H1 (cell line): ENCODE results near the gene FITM1. TPM values are rescaled to one million over a fixed set of nuclear protein-coding genes. Genes with fewer than 3 reads are reported as not detected.

Experiments
- ASH2L ChIP-seq: fragments of 200-600, 300-600 bp; sonication (generic); IDR thresholded peaks from one replicate; pipeline ENCODE4 v1.7.1; 2017; ENCODE audit warnings: low read length
- CREB1 ChIP-seq: IDR thresholded peaks from 2 replicates; pipeline ENCODE4 v1.6.1; 2012; ENCODE audit warnings: inconsistent platforms
- GTF2F1 ChIP-seq: IDR thresholded peaks from 2 replicates; pipeline ENCODE4 v1.6.1; 2012; ENCODE audit warnings: low read depth, low read length, improper control_type of control experiment, borderline replicate concordance
- KDM4A ChIP-seq: IDR thresholded peaks from one replicate; pipeline ENCODE4 v1.7.1; 2012; ENCODE audit warnings: low read depth, mild to moderate bottlenecking, moderate library complexity, low read length, inconsistent platforms; ENCODE audit not compliant: severe bottlenecking
- KDM5A ChIP-seq: fragments of 200-600 bp; IDR thresholded peaks from 2 replicates; pipeline ENCODE4 v1.7.1; 2012; ENCODE audit warnings: mild to moderate bottlenecking, low read length, inconsistent platforms, mixed read lengths
- MAFK ChIP-seq: IDR thresholded peaks from 2 replicates; pipeline ENCODE4 v1.6.1; 2012; ENCODE audit warnings: low read depth, mild to moderate bottlenecking, improper control_type of control experiment, low read length
- NANOG ChIP-seq: IDR thresholded peaks from 2 replicates; pipeline ENCODE4 v1.6.1; 2011; ENCODE audit warnings: low read length, low read depth, mild to moderate bottlenecking, inconsistent platforms; ENCODE audit not compliant: insufficient read depth, poor library complexity, severe bottlenecking
- NRF1 ChIP-seq: IDR thresholded peaks from 2 replicates; pipeline ENCODE4 v1.6.1; 2011; ENCODE audit warnings: mild to moderate bottlenecking, low read depth, low read length, improper control_type of control experiment
- POLR2A ChIP-seq, 2 experiments: IDR thresholded peaks; 1 replicate in 1 of 2; 2 replicates in 1 of 2; pipeline ENCODE4 v1.6.1; 2011; ENCODE audit warnings: low read depth in 2 of 2, low read length in 2 of 2, mild to moderate bottlenecking in 2 of 2; ENCODE audit errors: control extremely low read depth in 1 of 2
- RBBP5 ChIP-seq: IDR thresholded peaks from 2 replicates; pipeline ENCODE4 v1.7.1; 2012; ENCODE audit warnings: low read depth, mild to moderate bottlenecking, inconsistent platforms, low read length, moderate library complexity, borderline replicate concordance
- RNF2 ChIP-seq: fragments of 200-900, 300-1000 bp; sonication (generic); IDR thresholded peaks from 2 replicates; pipeline ENCODE4 v1.7.1; 2016; ENCODE audit warnings: borderline replicate concordance, low read depth, mild to moderate bottlenecking, antibody characterized with exemption, low read length; ENCODE audit not compliant: poor library complexity, severe bottlenecking; ENCODE audit errors: missing control alignments
- SP4 ChIP-seq: IDR thresholded peaks from 2 replicates; pipeline ENCODE4 v1.6.1; 2012; ENCODE audit warnings: low read length, inconsistent platforms
- SRF ChIP-seq: IDR thresholded peaks from 2 replicates; pipeline ENCODE4 v1.6.1; 2011; ENCODE audit warnings: mild to moderate bottlenecking, low read depth, low read length, moderate library complexity
- TBP ChIP-seq: IDR thresholded peaks from 2 replicates; pipeline ENCODE4 v1.6.1; 2011; ENCODE audit warnings: low read depth, low read length, improper control_type of control experiment
- YY1 ChIP-seq: IDR thresholded peaks from 2 replicates; pipeline ENCODE4 v1.6.1; 2011; ENCODE audit warnings: low read depth, mild to moderate bottlenecking, low read length
- polyA plus RNA-seq, 7 experiments: library from polyadenylated mRNA; depleted of rRNA in 3 of 7; stranded (reverse) in 5 of 7; unstranded in 2 of 7; fragments of >200 nt in 5 of 7; fragments of 200-250 nt in 2 of 7; gene quantifications; 1 replicate in 5 of 7; 2 replicates in 1 of 7; 4 replicates in 1 of 7; pipeline versions ENCODE4 v1.2.1 to v1.2.3, GENCODE V29; 2011 to 2013; ENCODE audit warnings: missing spikeins in 2 of 7, mixed read lengths in 2 of 7
- total RNA-seq: library from RNA; stranded (reverse); fragmentation: NEBNext Ultra II Directional; extraction: Animal tissue kit (Norgen Biotek cat#: 25700); gene quantifications from 2 replicates; pipeline ENCODE4 v1.2.1, GENCODE V29; 2021
- TF ChIP-seq, protein P1 (sequence below): IDR thresholded peaks from 2 replicates; pipeline ENCODE4 v1.6.1; 2012; ENCODE audit warnings: low read length, inconsistent platforms
- TF ChIP-seq, protein P2 (sequence below): IDR thresholded peaks from 2 replicates; pipeline ENCODE4 v1.6.1; 2012; ENCODE audit warnings: inconsistent platforms

The FITM1 gene
- total and polyA plus RNA-seq, 2 of the 8 experiments (the other 6 are each of a cell fraction or from before 2014, with no cell fraction given), result 0.53 to 0.76 TPM

DNA sequence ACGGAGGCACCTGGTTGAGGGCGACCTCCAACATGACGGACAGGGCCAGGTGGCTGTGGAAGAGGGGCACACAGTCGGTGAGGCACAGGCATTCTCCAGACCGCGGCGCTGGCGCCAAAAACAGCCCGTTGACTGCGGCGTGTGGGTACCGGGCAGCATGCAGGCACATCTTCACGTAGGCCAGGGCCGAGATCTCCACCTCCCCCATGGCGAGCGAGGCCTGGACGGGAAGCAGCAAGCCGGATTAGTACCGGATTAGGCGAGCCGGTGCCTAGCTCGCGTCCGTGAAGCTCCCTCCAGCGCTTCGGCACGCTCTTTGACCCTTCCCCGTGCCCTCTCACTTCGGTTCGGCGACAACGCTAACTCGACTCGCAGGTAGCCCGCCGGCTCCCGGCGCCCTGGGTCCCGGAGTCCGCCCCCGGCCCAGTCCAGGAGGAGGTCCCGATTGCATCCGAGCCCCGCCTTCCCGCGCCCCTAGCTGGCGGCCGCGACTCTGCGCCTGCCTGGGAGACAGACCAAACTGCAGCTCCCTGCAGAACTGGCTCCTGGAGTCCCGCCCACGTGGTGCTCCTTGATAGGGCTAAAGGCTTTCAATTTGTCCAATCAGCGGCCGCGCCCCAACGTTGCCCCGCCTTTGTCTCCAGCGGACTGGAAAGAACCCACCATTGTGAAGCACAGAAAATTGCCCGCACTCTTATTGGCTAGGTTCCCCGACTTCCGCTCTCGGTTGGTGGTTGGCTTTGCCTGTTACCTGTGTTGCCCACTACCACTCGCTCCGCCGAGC is 10.8 kb downstream of the FITM1 start, which contains the start of gene EMC9 (continued):
- TF ChIP-seq, protein P1, sequence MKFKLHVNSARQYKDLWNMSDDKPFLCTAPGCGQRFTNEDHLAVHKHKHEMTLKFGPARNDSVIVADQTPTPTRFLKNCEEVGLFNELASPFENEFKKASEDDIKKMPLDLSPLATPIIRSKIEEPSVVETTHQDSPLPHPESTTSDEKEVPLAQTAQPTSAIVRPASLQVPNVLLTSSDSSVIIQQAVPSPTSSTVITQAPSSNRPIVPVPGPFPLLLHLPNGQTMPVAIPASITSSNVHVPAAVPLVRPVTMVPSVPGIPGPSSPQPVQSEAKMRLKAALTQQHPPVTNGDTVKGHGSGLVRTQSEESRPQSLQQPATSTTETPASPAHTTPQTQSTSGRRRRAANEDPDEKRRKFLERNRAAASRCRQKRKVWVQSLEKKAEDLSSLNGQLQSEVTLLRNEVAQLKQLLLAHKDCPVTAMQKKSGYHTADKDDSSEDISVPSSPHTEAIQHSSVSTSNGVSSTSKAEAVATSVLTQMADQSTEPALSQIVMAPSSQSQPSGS, result peak; percentile 95
- TF ChIP-seq SRF (peak; percentile 36; the same call in 1 of the 2 replicates), YY1 (no peak), RNF2 (no peak), KDM5A (no peak), ASH2L (no peak), SP4 (peak; percentile 74; the same call in 1 of the 2 replicates), MAFK (no peak), CREB1 (no peak; the same call in 1 of the 2 replicates), NANOG (peak; percentile 31), GTF2F1 (0 out of 2 replicates have a peak, but pooled peaks have one; percentile 42), NRF1 (peak; percentile 36; the same call in 1 of the 2 replicates), KDM4A (peak; percentile 50), RBBP5 (peak; percentile 54; the same call in 1 of the 2 replicates), TBP (peak; percentile 89), POLR2A (IDR thresholded peaks at IDR 0.05; ENCODE audit: control extremely low read depth in 1 of 2, low read depth in 2 of 2, low read length in 2 of 2) (peak; percentile 81 to 84)
- TF ChIP-seq, protein P2, sequence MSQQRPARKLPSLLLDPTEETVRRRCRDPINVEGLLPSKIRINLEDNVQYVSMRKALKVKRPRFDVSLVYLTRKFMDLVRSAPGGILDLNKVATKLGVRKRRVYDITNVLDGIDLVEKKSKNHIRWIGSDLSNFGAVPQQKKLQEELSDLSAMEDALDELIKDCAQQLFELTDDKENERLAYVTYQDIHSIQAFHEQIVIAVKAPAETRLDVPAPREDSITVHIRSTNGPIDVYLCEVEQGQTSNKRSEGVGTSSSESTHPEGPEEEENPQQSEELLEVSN, result 0 out of 2 replicates have a peak, but pooled peaks have one; percentile 41
